ENCODE measurements around the gene MT1F.
"Not testable (repeated sequence)": the region's sequence is repeated elsewhere in the genome, so short reads cannot be mapped to it uniquely, and the experiment has no call there.

Gene MT1F

DNA sequence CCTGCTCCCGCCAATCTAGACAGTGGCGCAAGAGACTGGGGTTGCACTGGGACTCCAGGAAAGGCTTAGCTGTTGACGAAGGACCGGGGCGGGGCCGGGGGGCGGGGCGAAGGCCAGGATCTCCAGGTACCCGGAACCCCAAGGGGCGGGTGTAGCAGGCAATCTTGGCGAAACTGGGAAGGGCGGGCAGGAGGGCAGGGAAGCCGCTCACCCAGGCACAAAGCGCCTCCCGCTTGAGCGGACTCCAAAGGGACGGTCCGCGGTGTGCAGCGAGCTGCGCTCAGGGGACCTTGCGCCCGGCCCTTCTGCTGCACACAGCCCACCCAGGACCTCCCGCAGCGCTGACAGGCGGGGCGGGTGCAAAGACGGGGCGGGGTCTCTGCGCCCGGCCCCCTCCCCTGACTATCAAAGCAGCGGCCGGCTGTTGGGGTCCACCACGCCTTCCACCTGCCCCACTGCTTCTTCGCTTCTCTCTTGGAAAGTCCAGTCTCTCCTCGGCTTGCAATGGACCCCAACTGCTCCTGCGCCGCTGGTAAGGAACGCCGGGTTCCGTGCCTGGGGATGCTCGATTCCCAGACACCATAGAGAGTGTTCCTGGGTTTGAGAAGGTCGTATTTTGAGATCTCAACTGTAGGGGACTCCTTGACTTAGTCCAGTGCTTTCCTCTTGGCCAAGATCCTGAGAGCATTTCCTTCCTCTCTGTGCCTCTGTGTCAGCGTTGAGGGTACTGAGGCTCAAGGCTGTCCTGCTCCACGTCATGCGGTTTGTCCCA, at the start of gene MT1F:
Gene MT1F (plus strand): TSS at position 405 of the 772 bp plus-strand sequence. CDS start 100 bp downstream, at position 505.
- no peak for DNase-seq

DNA sequence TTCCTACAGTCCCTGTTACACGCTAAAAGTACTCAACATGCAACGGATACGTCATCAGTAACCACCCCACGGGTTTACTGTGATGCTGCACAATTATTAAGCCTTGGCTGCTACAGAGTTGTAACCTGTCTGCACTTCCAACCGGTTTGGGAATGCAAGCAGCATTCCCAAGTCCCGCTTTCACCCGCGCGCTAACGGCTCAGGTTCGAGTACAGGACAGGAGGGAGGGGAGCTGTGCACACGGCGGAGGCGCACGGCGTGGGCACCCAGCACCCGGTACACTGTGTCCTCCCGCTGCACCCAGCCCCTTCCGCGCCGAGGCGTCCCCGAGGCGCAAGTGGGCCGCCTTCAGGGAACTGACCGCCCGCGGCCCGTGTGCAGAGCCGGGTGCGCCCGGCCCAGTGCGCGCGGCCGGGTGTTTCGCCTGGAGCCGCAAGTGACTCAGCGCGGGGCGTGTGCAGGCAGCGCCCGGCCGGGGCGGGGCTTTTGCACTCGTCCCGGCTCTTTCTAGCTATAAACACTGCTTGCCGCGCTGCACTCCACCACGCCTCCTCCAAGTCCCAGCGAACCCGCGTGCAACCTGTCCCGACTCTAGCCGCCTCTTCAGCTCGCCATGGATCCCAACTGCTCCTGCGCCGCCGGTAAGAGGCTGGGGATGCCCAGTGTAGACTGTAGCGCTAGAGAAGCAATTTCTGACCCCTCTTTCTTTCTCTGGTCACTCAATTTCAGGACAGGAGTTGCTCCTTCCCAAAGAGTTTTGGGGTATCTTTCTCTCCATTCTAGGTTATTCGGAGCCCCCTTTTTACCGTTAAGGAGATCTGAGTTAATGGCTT, 49.5 kb upstream of the MT1F start, which contains the start of gene MT2A:
Gene MT2A (plus strand): TSS at position 542 of the 833 bp plus-strand sequence. CDS start 72 bp downstream, at position 614.
- peak; percentile 77 to 85 for DNase-seq

DNA sequence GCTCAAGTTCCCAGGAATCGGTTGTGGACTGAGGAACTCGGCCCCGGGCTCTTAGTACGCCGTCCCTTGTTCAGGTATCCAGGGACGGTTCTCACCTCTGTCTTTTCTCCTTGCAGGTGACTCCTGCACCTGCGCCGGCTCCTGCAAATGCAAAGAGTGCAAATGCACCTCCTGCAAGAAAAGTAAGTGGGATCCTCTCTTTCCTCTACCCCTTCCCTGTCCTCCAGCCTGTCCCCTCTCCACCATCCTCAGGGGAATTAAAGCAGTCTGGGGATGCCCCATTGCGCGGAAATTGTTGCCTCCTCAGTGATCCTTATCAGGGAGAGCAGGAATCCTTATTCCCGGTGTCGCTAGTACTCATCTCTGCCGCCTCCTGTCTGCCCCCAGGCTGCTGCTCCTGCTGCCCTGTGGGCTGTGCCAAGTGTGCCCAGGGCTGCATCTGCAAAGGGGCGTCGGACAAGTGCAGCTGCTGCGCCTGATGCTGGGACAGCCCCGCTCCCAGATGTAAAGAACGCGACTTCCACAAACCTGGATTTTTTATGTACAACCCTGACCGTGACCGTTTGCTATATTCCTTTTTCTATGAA, 48.8 kb upstream of the MT1F start:
- DNase-seq = no peak

DNA sequence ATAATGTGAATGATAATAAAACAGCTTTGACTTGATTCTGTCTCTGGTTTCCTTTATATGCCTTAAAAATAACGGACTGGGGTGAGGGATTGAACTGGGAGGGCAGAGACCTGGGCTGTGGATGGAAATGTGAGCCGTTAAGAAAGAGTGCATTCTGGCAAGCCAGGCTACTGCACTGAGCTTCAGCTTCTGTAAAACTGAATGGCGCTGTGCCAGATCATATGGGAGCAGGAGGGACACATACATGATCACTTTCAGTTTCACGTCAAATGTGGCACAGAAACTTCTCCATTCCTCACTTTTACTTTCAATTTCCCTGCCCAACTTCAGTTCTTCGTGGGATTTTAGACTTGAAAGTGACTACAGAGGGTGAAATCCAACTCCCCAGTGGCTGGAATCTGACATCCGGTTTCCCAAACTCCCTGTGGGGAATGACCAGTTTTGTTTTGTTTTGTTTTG, 48.3 kb upstream of the MT1F start:
- peak in 1 of 2 experiments; percentile 14 for DNase-seq

DNA sequence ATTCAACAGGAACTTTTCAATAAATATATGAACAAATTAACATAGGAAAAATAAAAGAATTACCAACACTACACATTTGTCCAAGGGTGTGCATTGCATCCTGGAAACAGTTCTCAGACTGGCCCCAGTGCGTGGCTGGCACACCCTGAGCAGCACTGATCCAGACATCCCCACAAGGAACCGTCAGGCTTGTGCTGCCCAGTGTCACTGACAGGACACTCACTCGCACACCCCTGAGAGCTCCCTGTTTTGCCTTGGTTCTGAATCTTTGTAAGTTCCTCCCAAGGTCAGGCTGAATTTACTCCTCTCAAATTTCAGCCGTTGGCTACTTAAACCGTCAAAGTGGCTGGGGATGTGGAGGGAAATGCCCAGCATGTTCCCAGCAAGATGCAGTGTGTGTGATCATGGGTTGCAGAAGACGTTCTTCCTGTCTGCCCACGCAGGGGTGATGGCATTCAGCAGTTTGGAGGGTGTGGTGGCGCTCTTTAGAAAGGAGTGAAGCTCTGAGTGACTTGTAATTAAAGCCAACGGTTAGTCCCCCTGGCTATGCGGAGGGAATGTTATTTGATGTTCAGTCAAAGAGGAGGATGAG, 47.6 kb upstream of the MT1F start:
- DNase-seq = no peak

DNA sequence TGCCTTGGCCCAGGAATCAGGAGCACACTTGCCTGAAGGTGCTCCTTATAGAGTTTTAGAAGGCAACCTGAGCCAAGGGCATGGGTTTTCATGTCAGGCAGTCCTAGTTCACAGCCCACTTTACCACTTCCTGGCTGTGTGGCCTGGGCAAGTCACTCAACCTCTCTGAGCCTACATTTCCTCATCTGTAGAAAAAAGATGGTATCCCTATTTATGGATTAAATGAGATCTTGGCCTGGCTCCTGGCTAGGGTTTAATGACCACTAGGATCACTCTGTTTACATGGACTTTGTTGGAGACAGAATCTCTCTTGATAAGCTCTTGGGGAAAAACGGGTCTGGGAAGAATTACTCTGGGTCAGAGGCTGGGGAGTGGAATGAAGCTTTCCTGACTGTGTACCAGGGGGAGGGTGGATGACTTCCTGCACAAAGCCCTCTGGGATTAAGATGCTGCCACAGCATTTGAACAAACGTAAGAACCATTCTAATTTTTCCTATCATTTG, 47.1 kb upstream of the MT1F start:
- no peak for DNase-seq

DNA sequence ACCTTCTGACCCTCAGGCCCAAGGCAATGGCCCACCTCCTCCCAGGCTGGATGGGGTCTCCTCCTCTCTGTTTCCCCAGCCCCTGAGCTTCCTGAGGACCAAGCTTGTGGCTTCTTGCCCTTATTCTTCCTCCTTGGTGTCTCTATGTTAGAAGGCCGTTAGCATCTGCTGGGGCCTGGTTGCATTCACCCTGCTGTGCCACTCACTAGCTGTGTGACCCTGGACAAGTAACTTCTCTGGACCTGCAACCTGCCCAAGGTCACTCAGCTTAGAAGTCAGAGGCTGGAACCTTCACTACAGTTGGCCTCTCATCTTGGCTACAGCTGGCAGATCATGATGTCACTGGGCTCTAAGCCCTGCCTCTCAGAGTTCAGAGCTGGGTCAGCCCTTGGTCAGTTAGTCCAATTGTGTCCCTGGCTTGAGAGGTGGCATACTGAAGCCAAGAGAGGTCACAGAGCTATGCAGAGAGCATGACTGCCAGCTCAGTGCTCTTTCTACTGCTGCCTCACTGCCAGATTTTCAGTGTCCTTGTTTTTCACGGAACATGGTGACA, 46.4 kb upstream of the MT1F start:
- no peak for DNase-seq

DNA sequence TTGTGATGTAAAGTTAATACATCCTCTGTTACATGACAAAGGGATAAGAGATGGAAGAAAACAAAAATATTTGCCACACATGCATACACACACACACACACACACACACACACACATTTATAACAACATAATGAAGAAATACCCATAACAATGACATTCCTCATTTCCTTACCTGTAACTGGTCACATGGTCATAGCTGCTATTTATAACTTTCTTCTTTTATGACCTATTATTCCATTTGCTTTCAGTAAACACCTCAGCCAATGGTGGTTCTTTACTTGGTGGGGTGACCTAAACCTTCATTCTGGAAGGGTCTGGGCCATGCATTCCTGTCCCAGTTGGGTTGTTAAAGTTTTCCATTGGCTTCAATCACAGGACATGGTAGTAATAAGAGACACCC, 44.1 kb upstream of the MT1F start:
- no peak for DNase-seq

DNA sequence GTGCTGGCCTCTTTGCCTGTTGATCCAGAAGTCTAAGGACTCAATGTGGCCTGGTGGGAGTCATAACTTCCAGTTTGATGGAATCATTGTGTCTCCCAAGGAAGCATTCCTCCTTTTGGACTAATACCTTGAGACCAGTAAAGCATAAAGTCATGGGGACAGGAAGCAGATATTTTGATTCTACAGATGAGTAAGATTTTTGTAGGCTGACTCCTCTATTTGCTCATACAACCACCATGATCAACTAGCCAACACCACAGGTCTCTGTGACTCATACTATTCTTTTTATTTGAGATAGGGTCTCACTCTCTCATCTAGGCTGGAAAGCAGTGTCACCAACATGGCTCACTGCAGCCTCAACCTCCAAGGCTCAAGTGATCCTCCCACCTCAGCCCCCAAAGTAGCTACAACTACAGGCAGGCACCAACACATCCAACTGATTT, 43.2 kb upstream of the MT1F start:
- no peak for DNase-seq

DNA sequence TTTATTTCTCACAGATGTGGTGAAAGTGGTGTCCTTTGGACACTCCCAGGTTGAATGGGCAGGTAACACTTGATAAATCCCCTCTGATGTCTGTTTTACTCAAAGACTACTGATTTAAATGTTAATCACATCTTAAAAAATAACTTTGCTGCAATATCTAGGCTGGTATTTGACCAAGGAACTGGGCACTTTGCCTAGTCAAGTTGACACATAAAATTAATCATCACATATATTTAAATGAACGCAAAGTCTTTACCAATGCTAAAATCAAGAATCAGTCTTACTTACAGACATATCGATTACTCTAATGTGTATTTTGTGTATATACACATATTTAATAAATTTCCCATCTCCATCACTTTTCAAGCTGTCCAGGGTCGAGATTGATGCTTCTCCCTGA, 42.4 kb upstream of the MT1F start:
- no peak for DNase-seq

DNA sequence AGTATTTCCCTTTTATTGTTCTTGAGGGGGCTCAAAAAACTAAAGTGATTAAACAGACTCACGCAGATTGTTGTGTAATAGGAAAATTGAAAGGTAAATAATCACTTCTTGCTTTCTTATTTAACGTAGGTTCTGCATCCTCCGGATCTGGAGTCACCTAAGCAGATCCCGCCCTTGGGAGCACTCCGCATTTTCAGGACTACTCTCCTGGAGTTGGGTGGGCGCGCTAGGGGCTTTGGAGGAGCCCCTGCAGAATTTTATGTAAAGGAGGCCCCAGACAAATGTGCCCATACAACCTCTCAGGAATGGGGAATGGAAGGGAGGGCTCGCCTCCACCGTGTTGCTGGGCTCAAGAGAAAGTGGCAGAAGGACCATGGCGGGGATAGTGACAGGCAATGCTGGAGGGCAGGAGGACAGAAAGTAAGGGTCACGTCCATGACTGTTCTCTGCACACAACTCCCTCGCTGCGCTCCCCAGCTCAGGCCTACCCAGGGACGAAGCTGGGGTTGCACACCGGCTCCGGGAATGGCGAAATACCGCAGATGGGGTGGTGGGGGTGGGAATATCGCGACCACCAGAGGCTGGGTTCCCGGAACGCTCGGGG, 41.0 kb upstream of the MT1F start:
- DNase-seq = no peak

DNA sequence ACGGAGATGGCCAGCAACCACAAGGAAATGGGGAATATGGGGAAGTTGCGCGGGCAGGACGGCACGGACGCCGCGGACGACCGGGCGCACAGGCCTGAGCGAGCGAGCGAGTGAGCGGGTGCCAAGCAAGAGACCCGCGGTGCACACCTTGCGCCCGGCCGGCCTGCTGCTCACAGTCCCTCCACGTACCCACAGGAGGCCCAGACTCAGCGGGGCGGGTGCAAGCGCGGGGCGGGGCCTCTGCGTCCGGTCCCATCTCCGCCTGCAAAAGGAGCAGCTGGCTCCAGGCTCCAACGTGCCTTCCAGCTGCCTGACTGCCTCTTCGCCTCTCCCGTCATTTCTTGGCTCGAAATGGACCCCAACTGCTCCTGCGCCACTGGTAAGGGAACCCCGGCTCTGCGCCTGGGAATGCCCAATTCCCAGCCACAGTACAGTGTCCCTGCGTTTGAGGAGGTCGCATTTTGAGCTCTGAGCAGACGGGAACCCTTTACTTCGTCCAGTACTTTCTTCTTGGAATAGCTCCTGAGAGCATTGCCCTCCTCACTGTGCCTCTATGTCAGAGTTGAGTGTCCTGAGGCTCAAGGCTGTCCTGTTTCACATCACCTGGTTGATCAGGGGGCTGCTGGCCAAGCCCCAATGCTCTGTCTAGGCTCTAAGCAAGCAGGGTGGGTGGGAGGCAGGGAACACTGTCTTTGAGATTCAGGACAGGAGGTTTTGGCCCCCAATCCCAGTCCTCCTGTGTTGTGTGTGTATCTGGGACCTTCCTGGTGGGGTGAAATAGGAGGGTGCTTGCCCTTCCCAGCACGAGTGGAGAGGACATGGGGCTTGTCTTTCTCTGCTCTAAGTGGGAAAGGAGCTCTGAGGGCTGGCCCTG, 40.3 kb upstream of the MT1F start:
- no peak for DNase-seq

DNA sequence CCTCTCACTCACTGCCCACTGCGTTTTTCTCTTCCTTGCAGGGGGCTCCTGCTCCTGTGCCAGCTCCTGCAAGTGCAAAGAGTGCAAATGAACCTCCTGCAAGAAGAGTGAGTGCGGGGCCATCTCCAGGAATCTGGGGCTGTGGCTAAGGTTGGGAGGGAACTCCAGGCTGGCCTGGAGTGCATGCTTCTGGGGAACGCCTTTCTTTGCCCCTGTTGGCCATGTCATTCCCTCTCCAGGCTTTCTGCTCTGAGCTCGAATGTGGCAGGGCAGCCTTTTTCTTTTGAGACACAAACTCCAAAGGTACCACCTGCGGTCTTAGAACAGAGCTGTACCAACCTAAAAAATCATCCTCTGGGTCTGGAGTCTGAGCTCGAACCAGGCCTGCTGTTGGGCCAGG, 39.6 kb upstream of the MT1F start:
- no peak for DNase-seq

DNA sequence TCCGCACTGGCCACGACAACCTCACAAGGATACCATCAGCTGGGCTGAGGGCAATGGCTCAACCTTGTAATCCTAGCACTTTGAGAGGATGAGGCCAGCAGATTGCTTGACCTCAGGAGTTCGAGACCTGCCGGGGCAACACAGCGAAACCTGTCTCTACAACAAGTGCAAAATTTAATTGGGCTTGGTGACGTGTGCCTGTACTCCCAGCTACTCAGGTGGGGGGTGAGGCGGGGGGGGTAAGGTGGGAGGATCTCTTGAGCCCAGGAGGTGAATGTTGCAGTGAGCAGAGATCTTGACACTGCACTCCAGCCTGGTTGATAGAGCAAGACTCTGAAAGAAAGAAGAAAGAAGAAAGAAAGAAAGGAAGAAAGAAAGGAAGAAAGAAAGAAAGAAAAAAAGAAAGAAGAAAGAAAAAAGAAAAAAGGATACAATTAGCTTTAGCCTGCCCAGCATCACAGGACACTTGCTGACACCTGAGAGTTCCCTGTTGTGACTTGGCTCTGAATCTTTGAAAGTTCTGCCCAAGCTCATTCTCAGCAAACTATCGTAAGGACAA, 37.3 kb upstream of the MT1F start:
- DNase-seq = no peak

DNA sequence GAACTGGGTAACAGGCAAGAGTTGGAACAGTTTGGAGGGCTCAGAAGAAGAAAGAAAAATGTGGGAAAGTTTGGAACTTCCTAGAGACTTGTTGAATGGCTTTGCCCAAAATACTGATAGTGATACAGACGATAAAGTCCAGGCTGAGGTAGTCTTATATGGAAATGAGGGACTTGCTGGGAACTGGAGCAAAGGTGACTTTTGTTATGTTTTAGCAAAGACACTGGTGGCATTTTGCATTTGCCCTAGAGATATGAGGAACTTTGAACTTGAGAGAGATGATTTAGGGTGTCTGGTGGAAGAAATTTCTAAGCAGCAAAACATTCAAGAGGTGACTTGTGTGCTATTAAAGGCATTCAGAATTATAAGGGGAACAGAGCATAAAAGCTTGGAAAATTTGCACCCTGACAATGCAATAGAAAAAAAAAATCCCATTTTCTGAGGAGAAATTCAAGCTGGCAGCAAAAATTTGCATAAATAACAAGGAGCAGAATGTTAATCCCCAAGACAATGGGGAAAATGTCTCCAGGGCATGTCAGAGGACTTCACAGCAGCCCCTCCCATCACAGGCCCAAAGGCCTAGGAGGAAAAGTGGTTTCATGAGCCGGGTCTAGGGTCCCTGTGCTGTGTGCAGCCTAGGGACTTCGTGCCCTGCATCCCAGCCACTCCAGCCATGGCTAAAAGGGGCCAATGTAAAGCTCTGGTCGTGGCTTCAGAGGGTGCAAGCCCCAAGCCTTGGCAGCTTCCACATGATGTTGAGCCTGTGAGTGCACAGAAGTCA, 35.9 kb upstream of the MT1F start:
- DNase-seq = not testable (repeated sequence)

DNA sequence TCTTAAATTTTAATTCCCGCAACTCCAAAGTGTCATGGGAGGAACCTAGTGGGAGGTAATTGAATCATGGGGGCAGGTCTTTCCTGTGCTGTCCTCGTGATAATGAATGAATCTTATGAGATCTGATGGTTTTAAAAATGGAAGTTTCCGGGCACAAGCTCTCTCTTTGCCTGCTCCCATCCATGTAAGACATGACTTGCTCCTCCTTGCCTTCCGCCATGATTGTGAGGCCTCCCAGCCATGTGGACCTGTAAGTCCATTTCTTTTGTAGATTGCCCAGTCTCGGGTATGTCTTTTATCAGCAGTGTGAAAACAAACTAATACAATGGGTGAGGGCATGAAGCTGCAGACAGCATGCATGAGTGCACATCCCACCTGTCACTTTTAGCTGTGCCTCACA, 34.6 kb upstream of the MT1F start:
- not testable (repeated sequence) for DNase-seq

DNA sequence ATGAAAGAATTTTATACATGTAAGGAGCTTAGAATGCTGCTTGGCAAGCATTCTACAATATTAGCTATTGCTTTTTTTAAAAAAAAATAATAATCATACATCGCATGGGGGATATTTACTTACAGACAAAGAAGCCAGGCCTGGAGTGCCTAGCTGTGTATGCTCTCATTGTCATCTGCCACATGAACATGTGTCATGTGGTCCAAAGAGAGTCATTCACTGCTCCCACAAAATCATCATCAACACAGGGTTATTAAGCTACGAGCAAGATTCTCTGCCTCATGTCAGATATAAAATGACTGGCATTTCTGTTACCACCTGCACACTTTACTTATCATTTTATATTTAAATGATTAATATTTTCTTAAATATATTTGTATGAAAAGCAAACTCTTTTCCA, 34.1 kb upstream of the MT1F start:
- no peak for DNase-seq

DNA sequence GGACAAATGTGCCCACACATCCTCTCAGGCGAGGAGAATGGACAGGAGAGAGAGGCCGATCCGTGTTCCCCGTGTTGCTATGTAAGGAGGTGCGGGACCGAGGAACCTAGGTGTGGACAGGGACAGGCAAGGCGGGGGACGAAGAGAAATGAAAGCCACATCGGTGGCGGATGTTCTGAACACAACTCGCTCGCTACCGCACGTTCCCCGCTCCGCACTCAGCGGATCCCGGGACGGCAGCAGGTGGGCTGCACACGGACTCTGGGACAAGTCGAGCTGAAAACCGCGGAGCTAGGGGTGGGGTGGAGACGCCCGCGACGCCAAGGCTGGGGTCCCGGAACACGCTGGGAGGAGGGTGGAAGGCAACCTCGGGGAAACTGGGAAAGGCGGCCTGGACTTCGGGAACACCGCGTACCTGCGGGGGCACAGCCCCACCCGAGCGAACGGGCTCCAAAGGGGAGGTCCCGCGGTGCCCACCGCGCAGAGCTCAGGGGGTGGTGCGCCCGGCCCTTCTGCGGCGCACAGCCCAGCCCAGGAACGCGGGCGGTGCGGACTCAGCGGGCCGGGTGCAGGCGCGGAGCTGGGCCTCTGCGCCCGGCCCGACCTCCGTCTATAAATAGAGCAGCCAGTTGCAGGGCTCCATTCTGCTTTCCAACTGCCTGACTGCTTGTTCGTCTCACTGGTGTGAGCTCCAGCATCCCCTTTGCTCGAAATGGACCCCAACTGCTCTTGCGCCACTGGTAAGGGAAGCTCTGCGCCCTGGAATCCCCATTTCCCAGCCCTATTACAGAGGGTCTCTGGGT, 32.4 kb upstream of the MT1F start, which contains the start of gene MT1E:
Gene MT1E (plus strand): TSS at position 642 of the 803 bp plus-strand sequence. CDS start 71 bp downstream, at position 713.
- DNase-seq = no peak
